Brain pericyte (primary cell): ENCODE results near the gene PTPRCAP.
"Not testable (repeated sequence)": the region's sequence is repeated elsewhere in the genome, so short reads cannot be mapped to it uniquely, and the experiment has no call there.

ENCODE experiments used
- DNase-seq: peaks from one replicate; pipeline ENCODE4 v3.0.0-alpha.2; 2012; ENCODE audit warnings: low read depth, low spot score

Gene PTPRCAP

DNA sequence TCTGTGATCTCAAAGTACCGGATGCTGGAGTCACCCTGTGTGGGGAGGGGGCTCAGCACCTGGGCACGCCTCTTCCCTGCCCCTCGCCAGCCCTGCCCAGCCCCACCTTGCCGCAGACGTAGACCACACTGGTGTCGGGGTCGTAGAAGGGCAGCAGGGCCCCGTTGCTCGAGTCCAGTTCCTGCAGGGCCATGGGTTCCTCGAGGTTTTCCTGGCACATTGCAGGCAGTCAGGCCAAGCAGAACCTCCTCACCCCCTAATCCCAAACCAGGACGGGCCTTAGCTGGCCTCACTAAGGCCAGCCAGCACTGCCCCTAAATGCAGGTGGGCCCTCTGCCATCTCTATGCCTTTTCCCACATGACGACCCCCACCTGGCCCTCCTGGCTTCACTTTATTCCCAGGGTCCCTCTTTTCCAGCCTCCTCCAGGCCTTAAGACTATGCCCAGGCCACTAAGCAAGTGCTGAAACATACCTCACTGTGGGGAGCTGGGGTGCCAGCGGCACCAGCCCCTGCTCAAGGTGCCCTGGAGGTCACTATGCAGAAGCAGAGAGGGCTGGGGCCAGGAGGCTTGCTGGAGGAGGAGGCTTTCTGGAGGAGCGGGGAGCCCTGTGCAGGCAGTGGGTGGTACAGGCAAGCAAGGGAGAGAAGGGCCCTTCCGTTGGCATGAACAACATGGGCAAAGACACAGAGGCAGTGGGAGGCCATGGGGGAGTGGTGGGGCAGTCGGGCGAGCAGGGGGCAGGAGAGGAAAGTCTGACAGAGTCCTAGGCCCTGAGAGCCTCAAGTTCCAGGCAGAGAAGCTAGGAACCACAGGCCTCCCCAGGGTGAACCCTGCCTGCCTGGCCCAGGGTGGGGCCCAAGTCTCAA lies 3.0 kb upstream of the PTPRCAP start:
- DNase-seq, result no peak

GRCh38 chr11:67439321-67440228 lies 2.1 kb upstream of the PTPRCAP start:
- DNase-seq, result no peak

GRCh38 chr11:67438158-67438902 lies 848 bp upstream of the PTPRCAP start:
- DNase-seq, result no peak

GRCh38 chr11:67437809-67438157 lies 301 bp upstream of the PTPRCAP start:
- no peak for DNase-seq

DNA sequence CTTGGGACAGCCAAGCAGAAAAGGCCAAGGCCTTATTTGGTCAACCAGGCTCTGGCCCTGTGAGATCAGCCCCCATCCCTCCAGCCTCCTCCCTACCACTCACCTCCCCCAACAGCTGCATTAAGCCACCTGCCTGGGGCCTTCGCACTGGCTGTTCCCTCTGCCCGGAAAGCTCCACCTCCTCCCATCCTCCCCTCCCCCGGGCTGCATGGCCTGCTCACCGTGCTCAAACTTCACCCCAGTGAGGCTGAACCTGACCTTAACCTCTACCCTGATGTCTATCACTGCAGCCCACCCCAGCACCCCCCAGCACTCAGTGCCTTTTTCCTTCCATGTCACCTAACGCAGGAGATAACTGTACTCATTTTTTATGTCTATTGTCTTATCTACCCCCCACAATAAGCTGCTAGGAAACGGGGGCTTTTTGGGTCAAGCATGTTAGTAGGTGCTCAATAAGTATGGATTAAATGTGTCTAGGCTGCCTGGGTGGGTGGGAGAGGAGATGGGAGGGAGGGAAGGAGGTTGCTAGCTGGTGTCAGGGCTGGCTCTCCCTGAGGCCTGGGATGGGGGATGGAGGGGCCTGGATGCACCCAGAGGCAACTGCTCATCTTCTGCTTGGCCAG lies 912 bp downstream of the PTPRCAP start:
- no peak for DNase-seq

- DNase-seq, result no peak
Measured at GRCh38 chr11:67435727-67436458, 1.6 kb downstream of the PTPRCAP start.

GRCh38 chr11:67435031-67435726 lies 2.3 kb downstream of the PTPRCAP start:
- DNase-seq, result no peak

DNA sequence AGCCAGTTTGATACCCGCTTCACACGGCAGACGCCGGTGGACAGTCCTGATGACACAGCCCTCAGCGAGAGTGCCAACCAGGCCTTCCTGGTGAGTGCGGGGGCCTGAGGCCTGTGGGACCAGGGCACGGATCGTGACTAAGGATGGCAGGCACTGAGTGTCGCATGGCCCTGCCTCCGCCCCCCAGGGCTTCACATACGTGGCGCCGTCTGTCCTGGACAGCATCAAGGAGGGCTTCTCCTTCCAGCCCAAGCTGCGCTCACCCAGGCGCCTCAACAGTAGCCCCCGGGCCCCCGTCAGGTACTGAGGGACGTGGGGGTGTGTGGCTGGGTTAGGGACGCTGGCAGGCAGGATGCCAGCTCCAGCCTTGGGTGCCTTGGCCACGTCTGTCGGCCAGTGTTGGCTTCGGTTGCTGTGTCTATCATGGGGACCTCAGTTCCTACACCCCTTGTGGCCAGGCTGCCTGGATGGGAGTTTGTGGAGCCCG lies 3.0 kb downstream of the PTPRCAP start:
- no peak for DNase-seq

GRCh38 chr11:67433536-67434394 lies 3.7 kb downstream of the PTPRCAP start:
- DNase-seq, result no peak

- no peak for DNase-seq
Measured at GRCh38 chr11:67432655-67433349, 4.7 kb downstream of the PTPRCAP start.

DNA sequence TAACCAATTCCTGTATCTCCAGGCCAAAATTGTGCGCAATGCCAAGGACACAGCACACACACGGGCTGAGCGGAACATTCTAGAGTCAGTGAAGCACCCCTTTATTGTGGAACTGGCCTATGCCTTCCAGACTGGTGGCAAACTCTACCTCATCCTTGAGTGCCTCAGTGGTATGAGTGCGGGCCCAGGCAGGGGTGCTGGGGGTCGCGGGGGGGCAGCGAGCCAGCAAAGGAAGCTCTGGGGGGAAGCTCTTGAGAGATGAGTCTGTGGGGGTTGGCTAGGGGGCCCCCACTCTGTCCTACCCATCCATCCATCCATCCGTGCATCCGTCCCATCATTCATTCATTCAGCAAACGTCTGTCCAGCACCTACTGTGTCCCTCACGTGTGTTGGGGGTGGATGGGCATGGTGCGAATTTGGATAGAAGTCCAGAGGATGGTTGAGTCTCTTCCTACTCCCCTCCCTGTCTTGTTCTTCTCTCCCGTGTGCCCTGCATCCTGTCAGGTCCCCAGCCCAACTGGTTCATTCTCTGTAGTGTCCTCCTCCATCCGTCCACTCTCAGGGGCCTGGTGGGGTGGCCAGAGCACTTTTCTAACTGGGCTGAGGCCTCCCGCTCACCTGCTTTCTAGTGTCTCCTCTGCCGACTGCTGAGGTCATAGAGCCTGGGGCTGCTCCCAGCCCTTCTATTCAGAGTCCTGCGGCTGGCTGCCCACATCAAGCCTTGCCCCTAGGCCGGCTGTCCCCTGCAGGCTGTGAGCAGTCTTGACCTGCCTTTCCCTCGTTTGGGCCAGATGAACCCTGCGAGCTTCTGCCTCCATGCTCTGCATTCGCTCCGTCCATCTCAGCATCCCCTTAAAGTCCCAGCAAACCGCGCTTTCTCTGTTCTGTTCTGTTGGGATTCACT lies 5.9 kb downstream of the PTPRCAP start:
- no peak for DNase-seq

DNA sequence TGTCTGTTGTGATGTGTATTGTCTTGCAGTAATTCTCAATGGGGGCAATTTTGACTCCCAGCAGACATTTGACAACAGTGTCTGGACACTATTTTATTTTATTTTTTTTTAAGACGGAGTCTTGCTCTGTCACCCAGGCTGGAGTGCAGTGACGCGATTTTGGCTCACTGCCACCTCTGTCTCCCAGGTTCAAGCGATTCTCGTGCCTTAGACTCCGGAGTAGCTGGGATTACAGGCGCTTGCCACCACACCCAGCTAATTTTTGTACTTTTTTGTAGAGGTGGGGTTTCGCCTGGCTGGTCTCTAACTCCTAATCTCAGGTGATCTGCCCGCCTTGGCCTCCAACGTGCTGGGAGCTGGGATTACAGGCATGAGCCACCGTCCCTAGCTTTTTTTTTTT lies 7.8 kb downstream of the PTPRCAP start:
- no peak for DNase-seq

- DNase-seq, result no peak
Measured at GRCh38 chr11:67429038-67429668, 8.3 kb downstream of the PTPRCAP start.

- peak; percentile 91 for DNase-seq
Measured at GRCh38 chr11:67428052-67429001, 9.2 kb downstream of the PTPRCAP start, which contains the start of gene RPS6KB2. Gene RPS6KB2 (plus strand): TSS chr11:67428494. CDS start chr11:67428546, 52 bp downstream.

DNA sequence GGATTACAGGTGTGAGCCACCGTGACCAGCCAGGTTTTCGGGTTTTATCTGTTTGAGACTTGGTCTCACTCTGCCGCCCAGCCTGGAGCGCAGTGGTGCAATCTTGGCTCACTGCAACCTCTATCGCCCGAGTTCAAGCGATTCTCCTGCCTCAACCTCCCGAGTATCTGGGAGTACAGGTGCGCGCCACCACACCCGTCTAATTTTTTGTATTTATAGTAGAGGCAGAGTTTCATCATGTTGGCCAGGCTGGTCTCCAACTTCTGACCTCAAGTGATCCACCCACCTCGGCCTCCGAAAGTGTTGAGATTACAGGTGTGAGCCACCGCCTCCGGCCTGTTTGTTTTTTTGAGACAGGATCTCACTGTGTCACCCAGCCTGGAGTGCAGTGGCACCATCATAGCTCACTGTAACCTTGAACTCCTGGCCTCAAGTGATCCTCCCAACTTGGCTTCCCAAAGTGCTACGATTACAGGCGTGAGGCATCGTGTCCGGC lies 10.1 kb downstream of the PTPRCAP start:
- not testable (repeated sequence) for DNase-seq
